HG02870 (cell line): ENCODE data around the gene U2AF2.

Experiments used
- ATAC-seq: cut with Tn5 transposase; IDR thresholded peaks from one replicate; pipeline ENCODE4 v1.9.1; 2021; ENCODE audit warnings: mild to moderate bottlenecking, moderate library complexity; ENCODE audit not compliant: unreplicated experiment

The U2AF2 gene

DNA sequence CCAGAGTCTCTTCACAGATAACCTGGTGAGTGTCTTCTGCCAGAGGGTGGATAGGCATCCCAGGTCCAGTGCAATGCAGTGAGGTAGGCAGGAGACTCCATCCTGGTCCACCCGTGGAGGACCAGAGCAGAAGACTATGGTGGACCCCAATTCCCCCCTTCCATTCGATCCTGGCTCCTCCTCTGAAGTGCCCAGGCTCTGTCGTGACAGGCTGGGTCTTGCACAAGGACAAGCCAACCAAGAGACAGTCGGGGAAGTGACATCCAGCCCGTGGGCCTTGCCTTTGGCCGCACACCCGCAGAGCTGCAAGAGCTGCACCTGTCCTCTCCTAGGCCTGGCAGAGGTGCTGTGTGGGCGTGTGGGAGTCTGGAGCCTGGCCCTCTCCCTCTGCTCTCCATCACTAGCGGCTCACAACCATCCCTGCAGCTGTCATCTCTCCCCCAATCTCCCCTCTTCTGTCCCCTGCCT is 33.6 kb upstream of the U2AF2 start:
- no peak for ATAC-seq

- ATAC-seq: no peak
These were observed 33.1 kb upstream of the U2AF2 start for GRCh38 chr19:55621673-55622231.

GRCh38 chr19:55622242-55622969 is 32.4 kb upstream of the U2AF2 start:
- no peak for ATAC-seq

DNA sequence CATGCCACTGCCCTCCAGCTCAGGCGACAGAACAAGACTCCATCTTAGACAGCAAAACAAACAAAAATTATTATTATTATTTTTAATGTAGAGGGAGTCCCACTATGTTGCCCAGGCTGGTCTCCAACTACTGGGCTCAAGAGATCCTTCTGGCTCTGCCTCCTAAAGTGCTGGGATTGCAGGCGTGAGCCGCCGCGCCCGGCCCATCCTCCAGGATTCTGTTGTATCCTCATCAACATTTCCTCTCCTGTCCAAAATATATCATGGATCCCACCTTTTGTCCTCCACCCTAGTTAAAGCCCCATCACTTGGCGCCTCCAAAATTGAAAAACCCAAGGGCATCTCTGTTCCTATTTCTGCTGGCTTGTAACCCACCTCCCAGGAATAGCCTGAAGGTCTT is 31.7 kb upstream of the U2AF2 start:
- ATAC-seq: no peak

DNA sequence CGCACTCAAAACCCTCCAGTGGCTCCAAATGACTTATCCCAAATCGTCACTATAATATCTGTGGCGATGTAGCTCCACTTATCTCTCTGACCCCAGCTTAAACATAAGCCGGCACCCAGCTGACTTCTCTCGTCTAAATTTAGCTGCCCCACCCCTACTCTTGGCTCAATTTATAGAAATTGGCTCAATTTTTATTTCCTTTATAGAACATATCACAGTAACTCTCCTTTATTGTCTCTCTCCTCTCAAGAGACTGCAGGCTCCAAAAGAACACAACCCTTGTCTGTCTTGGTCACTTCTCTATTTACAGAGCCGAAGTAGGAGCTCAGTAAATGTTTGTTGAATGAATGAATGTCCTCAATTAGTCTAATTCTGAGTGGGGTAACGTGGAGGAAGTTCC is 31.3 kb upstream of the U2AF2 start:
- ATAC-seq: no peak

- no peak for ATAC-seq
These were observed 30.5 kb upstream of the U2AF2 start, which contains the start of gene ZNF784 for GRCh38 chr19:55624109-55625003. ZNF784 (minus strand) TSS chr19:55624566; CDS start chr19:55624561, 5 bp downstream.

DNA sequence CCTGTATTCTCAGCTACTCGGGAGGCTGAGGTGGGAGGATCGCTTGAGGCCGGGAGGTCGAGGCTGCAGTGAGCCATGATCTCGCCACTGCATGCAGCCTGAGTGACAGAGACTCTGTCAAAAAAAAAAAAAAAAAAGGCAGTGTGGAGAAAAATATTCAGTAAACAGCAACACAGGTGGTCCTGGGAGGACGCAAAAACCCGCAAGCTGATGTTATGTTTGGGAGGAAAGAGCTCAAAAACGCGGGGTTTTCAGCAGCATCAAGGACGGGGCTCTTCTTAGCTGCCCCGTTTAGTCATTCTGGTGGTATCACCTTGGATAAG is 29.9 kb upstream of the U2AF2 start:
- no peak for ATAC-seq

DNA sequence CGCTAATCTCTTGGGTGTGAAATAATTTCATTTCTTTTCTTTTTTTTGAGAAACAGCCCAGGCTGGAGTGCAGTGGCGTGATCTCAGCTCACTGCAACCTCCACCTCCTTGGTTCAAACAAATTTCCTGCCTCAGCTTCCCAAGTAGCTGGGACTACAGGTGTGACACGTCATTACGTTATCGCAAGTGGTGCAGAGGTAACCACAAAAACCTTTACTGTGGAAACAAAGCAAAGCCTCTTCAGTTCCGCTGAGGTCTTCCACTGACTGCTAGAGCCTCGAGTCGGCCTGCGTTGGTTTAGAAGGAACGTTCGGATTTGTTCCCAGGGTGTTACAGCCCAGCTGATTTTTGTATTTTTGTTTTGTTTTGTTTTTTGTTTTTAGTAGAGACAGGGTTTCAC is 28.5 kb upstream of the U2AF2 start:
- ATAC-seq: no peak

DNA sequence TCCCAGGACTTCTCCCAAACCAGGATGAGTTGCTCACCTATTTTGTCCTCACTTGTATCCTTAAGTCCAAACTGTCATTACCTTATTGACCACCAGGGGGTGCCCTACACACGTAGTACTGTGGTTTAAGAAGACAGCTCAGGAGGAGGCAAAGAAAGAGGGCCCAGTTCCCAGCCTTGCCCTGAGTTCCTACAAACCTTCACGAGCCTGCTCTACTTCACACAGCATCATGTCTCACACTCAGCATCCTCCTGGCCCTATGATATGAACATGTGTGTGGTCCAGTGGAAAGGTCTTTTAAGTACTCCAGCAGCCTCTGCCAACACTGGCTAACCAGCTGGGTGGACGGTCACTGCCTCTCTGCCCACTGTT is 22.4 kb upstream of the U2AF2 start:
- no peak for ATAC-seq

DNA sequence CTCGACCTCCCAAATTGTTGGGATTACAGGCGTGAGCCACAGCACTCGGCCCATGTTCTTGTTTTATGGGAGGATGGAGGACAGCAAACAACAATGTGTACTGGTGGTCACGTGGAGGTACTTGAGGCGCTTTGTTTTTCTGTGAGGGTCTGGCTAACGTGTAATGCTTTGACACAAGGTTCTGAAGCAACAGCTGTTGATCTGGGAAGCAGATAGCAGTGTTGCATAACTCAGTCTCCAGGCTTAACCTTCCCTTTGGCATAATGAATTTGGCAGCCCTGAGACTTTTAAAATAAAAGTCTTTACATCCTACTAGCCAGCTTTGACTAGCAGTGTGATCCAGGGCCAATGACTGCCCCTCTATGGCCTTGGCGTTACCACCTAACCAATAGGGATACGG is 21.0 kb upstream of the U2AF2 start:
- no peak for ATAC-seq

- no peak for ATAC-seq
These were observed 19.5 kb upstream of the U2AF2 start for GRCh38 chr19:55635334-55635717.

DNA sequence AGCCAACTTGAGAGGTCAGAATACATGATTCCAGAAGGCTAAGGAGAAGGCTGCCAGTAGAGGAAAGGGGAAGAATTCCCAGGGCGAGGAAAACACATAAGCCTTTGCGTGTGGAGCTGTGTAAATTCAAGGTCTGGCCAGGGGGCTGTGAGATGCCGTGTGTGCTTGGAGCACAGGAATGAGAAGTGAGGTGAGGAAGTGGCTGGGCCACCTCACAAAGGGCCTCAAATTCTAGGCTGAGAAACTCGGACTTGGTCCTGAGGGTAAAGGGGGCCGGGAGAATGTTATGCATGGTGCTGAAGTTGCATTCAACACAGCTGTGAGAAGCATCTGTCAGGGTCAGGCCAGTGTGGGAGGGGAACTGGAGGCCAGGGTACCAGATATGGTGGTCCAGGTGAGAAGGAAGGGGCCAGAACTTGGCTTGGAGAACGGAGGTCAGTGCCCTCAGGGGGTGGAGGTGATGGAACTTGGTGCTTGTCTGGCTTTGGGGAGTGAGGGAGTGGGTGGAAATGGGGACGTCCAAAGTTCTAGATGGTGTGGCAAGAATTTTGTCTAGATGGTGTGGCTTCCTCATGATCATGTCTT is 18.9 kb upstream of the U2AF2 start:
- no peak for ATAC-seq

GRCh38 chr19:55636723-55637122 is 18.1 kb upstream of the U2AF2 start:
- ATAC-seq: no peak

DNA sequence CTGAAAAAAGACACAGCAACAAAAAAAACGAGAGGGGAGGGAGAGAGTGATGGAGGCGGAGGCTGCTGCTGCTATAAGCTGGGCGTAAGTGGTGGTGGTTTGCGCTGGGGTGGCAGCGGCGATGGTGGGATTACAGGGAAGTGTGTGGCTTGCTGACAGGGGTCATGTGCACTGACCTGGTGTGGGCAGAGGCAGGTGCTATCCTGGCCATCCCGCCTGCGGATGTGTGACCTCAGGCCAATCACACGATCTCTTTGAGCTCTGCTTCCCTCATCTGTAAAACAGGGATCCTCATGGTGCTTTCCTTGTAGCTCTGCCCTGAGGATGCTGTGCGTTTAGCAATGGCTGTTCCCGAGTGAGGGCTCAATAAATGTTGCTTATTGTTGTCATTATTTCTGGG is 17.3 kb upstream of the U2AF2 start:
- ATAC-seq: no peak

DNA sequence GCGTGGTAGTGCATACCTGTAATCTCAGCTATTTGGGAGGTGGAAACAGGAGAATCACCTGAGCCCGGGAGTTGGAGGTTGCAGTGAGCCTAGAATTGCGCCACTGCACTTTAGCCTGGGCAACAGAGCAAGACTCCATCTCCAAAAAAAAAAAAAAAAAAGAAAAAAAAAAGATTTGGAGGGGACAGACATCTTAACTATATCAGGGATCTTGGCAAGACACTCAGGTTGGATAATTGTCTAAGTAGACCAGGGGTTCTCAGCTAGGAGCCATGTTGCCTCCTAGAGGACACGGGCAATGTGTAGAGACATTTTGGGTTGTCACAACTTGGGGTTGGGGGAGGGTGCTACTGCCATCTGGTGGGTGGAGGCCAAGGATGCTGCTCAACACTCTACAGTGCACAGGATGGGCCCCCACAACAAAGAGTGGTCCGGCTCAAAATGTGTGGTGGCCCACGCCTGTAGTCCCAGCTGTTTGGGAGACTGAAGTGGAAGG is 15.9 kb upstream of the U2AF2 start:
- no peak for ATAC-seq

- no peak for ATAC-seq
These were observed 14.7 kb upstream of the U2AF2 start for GRCh38 chr19:55640043-55640576.

- ATAC-seq: no peak
These were observed 14.0 kb upstream of the U2AF2 start, which contains the start of gene ZNF580 for GRCh38 chr19:55640577-55641425. ZNF580 (plus strand) TSS chr19:55641002; CDS start chr19:55642509, 1,507 bp downstream.

- no peak for ATAC-seq
These were observed 13.2 kb upstream of the U2AF2 start for GRCh38 chr19:55641426-55642152.
